Astrocyte of the cerebellum (primary cell): ENCODE measurements around the gene R3HCC1L.

Experiments used
- DNase-seq: peaks from one replicate; pipeline ENCODE4 v3.0.0-alpha.2; 2011; ENCODE audit warnings: low read depth
- H3K4me3 ChIP-seq: 2 replicates; pipeline ENCODE4 v1.5.1; 2011; ENCODE audit warnings: mild to moderate bottlenecking, low read depth, low read length, moderate library complexity
- CTCF ChIP-seq: IDR thresholded peaks from 2 replicates; pipeline ENCODE4 v1.5.1; 2012; ENCODE audit warnings: low read length, low read depth, moderate library complexity, mild to moderate bottlenecking; ENCODE audit errors: missing control alignments
- in situ Hi-C: cut with HindIII; loops from 2 replicates; pipeline ENCODE4 v1.10.0; 2017; ENCODE audit warnings: low sequenced_read_pairs

R3HCC1L gene

GRCh38 chr10:98265403-98266378 is 131.2 kb downstream of the R3HCC1L start:
- no peak for DNase-seq
- no peak for TF ChIP-seq CTCF
- in situ Hi-C loops: no loop called here

GRCh38 chr10:98266647-98267046 is 132.2 kb downstream of the R3HCC1L start:
- H3K4me3 ChIP-seq: no peak overlapping the region
- DNase-seq: no peak
- in situ Hi-C loops: no loop called here
- TF ChIP-seq CTCF: no peak

More at GRCh38 chr10:98265403-98266378, 131.2 kb downstream of the R3HCC1L start:
- H3K4me3 ChIP-seq: no peak overlapping the region

- peak overlapping the region; percentile 24 for H3K4me3 ChIP-seq
- in situ Hi-C loops: no loop called here
- TF ChIP-seq CTCF: no peak
- DNase-seq: no peak
Measured at GRCh38 chr10:98267069-98267893, 132.8 kb downstream of the R3HCC1L start.

- peak within 1 kb of the TSS; percentile 28 for H3K4me3 ChIP-seq
- TF ChIP-seq CTCF: no peak
- no peak for DNase-seq
- in situ Hi-C loops: no loop called here
Measured at GRCh38 chr10:98267894-98268693, 133.6 kb downstream of the R3HCC1L start, which contains the start of gene LOXL4. Gene LOXL4, minus strand, starts transcription at chr10:98268194. Its CDS starts 5,175 bp downstream, at chr10:98263019.

- no peak for TF ChIP-seq CTCF
- peak overlapping the region; percentile 28 for H3K4me3 ChIP-seq
- in situ Hi-C loops: no loop called here
- DNase-seq: no peak
Measured at GRCh38 chr10:98268694-98269431, 134.4 kb downstream of the R3HCC1L start.
